ENCODE results near the gene FAM227B. TPM values are rescaled to one million over a fixed set of nuclear protein-coding genes. Genes with fewer than 3 reads are reported as not detected.

FAM227B gene
- total RNA-seq, 4 donors from 2014 or later, result 1.1 to 4.1 (median 2.9) TPM

DNA sequence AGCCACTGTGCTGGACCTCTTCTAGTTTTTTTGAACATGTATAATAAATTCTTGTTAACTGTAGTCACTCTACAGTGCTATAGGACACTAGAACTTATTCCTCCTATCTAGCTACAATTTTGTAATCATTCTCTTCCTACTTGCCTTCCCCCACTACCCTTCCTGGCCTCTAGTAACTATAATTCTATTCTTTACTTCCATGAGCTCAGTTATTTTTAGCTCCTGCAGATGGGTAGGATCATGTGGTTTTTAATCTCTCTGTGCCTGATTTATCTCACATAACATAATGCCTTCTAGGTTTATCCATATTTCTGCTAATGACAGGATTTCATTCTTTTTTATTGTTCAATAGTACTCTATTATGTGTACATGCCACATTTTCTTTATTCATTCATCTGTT, 310.7 kb downstream of the FAM227B start:
- Histone ChIP-seq H3K4me1 (no peaks in the 10 kb centered on the region), H3K36me3 (peaks cover 0 to 3% (median 0%) of the 10 kb centered on the region in 3 donors), H3K27ac (no peak overlapping the region), H3K27me3 (no peaks in the 10 kb centered on the region), H3K4me3 (no peak overlapping the region), H3K9me3 (no peaks in the 10 kb centered on the region)
- no peak for TF ChIP-seq POLR2A (IDR thresholded peaks at IDR 0.05)
- TF ChIP-seq, protein P1, sequence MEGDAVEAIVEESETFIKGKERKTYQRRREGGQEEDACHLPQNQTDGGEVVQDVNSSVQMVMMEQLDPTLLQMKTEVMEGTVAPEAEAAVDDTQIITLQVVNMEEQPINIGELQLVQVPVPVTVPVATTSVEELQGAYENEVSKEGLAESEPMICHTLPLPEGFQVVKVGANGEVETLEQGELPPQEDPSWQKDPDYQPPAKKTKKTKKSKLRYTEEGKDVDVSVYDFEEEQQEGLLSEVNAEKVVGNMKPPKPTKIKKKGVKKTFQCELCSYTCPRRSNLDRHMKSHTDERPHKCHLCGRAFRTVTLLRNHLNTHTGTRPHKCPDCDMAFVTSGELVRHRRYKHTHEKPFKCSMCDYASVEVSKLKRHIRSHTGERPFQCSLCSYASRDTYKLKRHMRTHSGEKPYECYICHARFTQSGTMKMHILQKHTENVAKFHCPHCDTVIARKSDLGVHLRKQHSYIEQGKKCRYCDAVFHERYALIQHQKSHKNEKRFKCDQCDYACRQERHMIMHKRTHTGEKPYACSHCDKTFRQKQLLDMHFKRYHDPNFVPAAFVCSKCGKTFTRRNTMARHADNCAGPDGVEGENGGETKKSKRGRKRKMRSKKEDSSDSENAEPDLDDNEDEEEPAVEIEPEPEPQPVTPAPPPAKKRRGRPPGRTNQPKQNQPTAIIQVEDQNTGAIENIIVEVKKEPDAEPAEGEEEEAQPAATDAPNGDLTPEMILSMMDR (IDR thresholded peaks at IDR 0.05), result no peak
- no peak for DNase-seq

DNA sequence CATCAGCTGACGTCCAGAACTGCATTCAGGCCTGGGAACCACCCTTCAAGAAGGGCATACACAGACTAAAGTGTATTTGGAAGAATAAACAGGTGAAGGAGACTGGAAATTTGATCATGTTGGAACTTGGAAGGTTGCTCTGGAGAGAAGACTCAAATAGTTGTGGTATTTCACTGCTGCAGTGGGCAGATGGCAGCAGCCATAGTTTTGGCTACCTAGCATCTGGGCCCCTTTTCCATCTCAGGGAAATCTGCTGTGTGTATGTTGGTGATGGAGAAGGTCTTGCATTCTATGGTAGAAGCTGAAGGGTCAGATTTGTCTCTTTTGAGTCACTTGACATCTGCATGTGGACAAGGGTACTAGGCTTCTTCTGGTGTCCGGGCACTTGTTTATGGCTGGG, 311.9 kb downstream of the FAM227B start:
- peaks cover 0 to 11% (median 0%) of the 10 kb centered on the region in 3 donors for H3K36me3 ChIP-seq
- no peaks in the 10 kb centered on the region for H3K4me1 ChIP-seq
- no peak overlapping the region for H3K4me3 ChIP-seq
- no peak overlapping the region for H3K27ac ChIP-seq
- H3K27me3 ChIP-seq, result no peaks in the 10 kb centered on the region
- H3K9me3 ChIP-seq, result no peaks in the 10 kb centered on the region
- TF ChIP-seq, protein P1 (IDR thresholded peaks at IDR 0.05), result no peak
- TF ChIP-seq POLR2A (IDR thresholded peaks at IDR 0.05), result no peak
- DNase-seq, result no peak

DNA sequence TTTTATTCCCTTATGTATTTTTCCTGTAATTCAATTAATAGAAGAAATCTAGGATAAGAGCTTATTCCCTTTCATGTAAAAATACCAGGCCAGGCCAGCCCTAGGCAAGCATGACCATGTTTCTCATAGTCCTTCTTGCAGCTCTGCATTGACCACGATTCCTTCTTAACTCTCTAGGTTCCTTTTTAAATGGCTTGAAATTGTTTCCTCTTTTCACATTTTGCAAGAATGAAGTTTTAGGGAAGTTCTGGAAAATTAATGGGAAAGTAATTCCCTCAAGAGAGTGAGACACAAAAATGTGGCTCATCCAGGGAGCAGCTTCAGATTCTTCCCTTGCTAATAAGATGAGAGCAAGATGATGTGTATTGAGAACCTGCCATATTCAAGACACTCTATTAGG, 314.1 kb downstream of the FAM227B start:
- no peak for DNase-seq
- no peak overlapping the region for H3K27ac ChIP-seq
- no peak for TF ChIP-seq POLR2A (IDR thresholded peaks at IDR 0.05)
- TF ChIP-seq, protein P1 (IDR thresholded peaks at IDR 0.05), result no peak
- no peaks in the 10 kb centered on the region for H3K4me1 ChIP-seq
- no peak overlapping the region for H3K4me3 ChIP-seq
- peaks cover 0 to 17% (median 0%) of the 10 kb centered on the region in 3 donors for H3K36me3 ChIP-seq
- H3K27me3 ChIP-seq, result no peaks in the 10 kb centered on the region
- H3K9me3 ChIP-seq, result no peaks in the 10 kb centered on the region

DNA sequence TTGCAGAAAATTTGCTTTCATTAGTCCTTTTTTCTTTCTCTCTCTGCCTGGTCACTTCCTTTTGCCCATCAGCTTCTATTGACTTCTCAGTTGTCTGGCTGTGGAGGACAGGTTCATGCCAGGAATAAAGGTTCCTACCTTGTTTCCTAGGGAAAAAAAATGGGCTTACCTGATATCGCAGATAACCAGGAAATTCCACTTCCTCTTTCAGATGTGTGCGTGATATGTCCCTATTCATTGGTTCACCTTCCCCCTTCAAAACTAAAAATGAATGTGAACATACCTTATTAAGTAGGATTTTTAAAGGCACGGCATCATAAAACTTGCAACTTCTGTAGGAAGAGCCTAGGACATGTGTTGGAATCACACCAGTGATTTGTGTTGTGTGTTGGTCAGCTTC, 317.6 kb downstream of the FAM227B start:
- Histone ChIP-seq H3K27ac (no peak overlapping the region), H3K4me3 (no peak overlapping the region), H3K36me3 (peaks cover 0 to 17% (median 0%) of the 10 kb centered on the region in 3 donors), H3K27me3 (no peaks in the 10 kb centered on the region), H3K4me1 (no peaks in the 10 kb centered on the region), H3K9me3 (no peaks in the 10 kb centered on the region)
- DNase-seq, result no peak
- TF ChIP-seq, protein P1 (IDR thresholded peaks at IDR 0.05), result no peak
- no peak for TF ChIP-seq POLR2A (IDR thresholded peaks at IDR 0.05)

DNA sequence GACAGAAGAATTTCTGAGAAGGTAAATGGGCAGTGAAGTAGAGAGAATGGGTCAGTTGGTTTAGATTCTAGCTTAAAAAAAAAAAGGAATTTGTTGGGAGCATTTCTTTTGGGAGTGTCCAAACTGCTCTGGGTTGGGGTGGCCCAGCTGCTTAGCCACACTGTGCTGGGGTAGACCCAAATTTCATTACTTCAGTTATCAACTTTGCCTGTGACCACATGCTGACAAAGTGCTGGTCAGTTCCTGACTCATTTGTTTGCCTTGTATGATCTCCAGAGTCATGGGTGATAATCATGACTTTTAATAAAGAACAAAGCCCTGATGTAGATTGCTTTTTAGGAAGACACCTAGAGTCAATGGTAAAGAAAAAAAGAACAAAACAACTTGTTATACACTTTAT, 319.1 kb downstream of the FAM227B start:
- no peak for TF ChIP-seq POLR2A (IDR thresholded peaks at IDR 0.05)
- TF ChIP-seq, protein P1 (IDR thresholded peaks at IDR 0.05), result no peak
- no peak for DNase-seq
- H3K4me1 ChIP-seq, result no peaks in the 10 kb centered on the region

DNA sequence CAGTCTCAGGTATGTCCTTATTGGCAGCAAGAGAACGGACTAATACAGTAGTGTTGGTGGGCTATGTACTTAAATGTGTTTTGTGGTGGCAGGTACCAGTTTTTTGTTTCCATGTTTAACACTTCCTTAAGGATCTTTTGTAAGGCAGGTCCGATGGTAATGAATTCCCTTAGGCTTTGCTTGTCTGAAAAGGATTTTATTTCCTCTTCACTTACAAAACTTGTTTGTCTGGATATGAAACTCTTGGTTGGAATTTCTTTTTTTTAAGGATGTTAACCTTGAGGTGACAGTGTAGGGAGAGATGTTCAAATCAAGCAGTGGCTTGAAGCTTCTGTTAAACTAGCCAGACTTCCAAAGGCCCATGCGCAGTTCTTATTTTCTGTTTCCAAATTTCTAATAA, 319.8 kb downstream of the FAM227B start:
- Histone ChIP-seq H3K27me3 (no peaks in the 10 kb centered on the region), H3K9me3 (no peaks in the 10 kb centered on the region), H3K36me3 (peaks cover 0 to 20% (median 0%) of the 10 kb centered on the region in 3 donors), H3K4me3 (no peak overlapping the region), H3K27ac (no peak overlapping the region), H3K4me1 (no peaks in the 10 kb centered on the region)
- TF ChIP-seq POLR2A (IDR thresholded peaks at IDR 0.05), result no peak
- TF ChIP-seq, protein P1 (IDR thresholded peaks at IDR 0.05), result no peak
- DNase-seq, result no peak

More for the DNA sequence above, 319.1 kb downstream of the FAM227B start:
- peaks cover 0 to 18% (median 0%) of the 10 kb centered on the region in 3 donors for H3K36me3 ChIP-seq
- no peaks in the 10 kb centered on the region for H3K9me3 ChIP-seq
- no peak overlapping the region for H3K4me3 ChIP-seq
- no peak overlapping the region for H3K27ac ChIP-seq
- H3K27me3 ChIP-seq, result no peaks in the 10 kb centered on the region
